HG03565 (cell line): ENCODE data around the gene AMN.
"Not testable (repeated sequence)": the region's sequence is repeated elsewhere in the genome, so short reads cannot be mapped to it uniquely, and the experiment has no call there.

Source experiments
- ATAC-seq: cut with Tn5 transposase; IDR thresholded peaks from one replicate; pipeline ENCODE4 v1.9.1; 2021; ENCODE audit warnings: mild to moderate bottlenecking, moderate library complexity; ENCODE audit not compliant: unreplicated experiment

Gene AMN

GRCh38 chr14:102911991-102912761 lies 10.3 kb upstream of the AMN start:
- no peak for ATAC-seq

- ATAC-seq: no peak
Measured at GRCh38 chr14:102913341-102914211, 8.9 kb upstream of the AMN start.

GRCh38 chr14:102914474-102915291 lies 7.8 kb upstream of the AMN start:
- no peak for ATAC-seq

GRCh38 chr14:102915292-102916110 lies 7.0 kb upstream of the AMN start:
- ATAC-seq: no peak

GRCh38 chr14:102916347-102917055 lies 6.0 kb upstream of the AMN start:
- no peak for ATAC-seq

GRCh38 chr14:102917056-102917385 lies 5.4 kb upstream of the AMN start:
- no peak for ATAC-seq

GRCh38 chr14:102917469-102918211 lies 4.8 kb upstream of the AMN start:
- no peak for ATAC-seq

GRCh38 chr14:102918438-102918837 lies 4.0 kb upstream of the AMN start:
- ATAC-seq: no peak

- no peak for ATAC-seq
Measured at GRCh38 chr14:102920273-102920997, 2.0 kb upstream of the AMN start.

GRCh38 chr14:102920998-102921304 lies 1.5 kb upstream of the AMN start:
- no peak for ATAC-seq

- no peak for ATAC-seq
Measured at GRCh38 chr14:102923201-102923924, 900 bp downstream of the AMN start.

GRCh38 chr14:102923925-102924486 lies 1.5 kb downstream of the AMN start:
- ATAC-seq: no peak

GRCh38 chr14:102924632-102925588 lies 2.4 kb downstream of the AMN start:
- no peak for ATAC-seq

- no peak for ATAC-seq
Measured at GRCh38 chr14:102925646-102926045, 3.2 kb downstream of the AMN start.

GRCh38 chr14:102926104-102926503 lies 3.6 kb downstream of the AMN start:
- ATAC-seq: no peak

- ATAC-seq: not testable (repeated sequence)
Measured at GRCh38 chr14:102926840-102927239, 4.4 kb downstream of the AMN start.
